Activated CD4-positive, CD25-positive, alpha-beta regulatory T cell treated with anti-CD3 and anti-CD28 coated beads, Interleukin-2, amount 50 U/mL, for 16 hours (primary cell): ENCODE measurements around the gene NACC1.

Source experiments
- DNase-seq: peaks from one replicate; pipeline ENCODE4 v3.0.0-alpha.2; 2020; ENCODE audit warnings: low read depth, low spot score

NACC1 gene

DNA sequence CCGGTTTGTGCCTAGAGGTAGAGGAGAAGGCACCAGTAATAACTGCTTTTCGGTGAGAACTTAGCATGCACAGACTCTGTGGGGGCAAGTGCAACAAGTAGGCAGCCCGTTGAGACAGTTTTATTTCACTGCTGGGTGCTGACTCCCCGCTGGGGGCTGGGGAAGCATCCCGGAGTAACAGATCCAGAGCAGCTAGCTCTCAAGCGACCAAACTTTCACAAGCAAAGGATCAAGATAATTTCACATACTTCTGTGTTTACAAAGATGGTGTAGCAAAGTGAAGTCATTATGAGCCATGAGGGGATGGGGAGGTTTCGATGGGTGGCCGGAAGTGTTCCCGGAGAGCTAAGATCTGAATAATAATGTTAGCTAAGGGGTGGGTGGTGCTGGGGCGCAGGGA lies 2.8 kb downstream of the NACC1 start:
- no peak for DNase-seq

DNA sequence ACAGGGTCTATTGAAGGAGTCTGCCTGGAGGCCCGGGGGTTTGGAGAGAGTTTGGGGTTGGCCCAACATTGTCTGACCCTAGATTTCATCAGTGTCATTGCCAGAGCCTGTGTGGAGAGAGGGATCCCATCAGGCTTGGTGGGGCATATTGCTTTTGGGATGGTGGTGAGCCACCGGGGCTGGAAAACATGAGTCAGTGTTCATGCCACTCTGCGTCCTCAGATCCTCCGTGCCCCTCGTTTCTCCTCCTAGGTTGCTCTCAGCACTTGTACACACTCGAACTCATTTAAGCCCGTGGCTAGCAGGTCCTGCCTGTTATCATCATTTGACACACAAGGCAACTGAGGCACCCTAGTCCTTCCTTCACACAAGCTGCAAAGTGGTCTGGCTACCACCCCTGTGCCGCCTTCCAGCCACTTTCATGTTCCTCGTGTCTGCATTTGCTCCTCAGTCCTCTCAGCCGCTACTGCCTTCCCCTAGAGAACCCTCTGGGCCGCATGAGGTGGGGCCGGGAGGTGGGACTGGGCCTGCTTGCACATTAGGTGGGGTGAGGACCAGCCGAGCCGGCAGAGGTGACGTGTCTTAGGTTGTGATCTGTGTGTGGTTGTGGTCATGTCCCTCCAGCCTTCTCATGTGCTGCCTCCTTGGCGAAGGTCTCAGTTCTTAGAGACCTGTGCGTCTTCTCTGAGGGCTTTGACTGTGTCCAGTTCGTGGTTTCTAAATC lies 3.6 kb downstream of the NACC1 start:
- no peak for DNase-seq

DNA sequence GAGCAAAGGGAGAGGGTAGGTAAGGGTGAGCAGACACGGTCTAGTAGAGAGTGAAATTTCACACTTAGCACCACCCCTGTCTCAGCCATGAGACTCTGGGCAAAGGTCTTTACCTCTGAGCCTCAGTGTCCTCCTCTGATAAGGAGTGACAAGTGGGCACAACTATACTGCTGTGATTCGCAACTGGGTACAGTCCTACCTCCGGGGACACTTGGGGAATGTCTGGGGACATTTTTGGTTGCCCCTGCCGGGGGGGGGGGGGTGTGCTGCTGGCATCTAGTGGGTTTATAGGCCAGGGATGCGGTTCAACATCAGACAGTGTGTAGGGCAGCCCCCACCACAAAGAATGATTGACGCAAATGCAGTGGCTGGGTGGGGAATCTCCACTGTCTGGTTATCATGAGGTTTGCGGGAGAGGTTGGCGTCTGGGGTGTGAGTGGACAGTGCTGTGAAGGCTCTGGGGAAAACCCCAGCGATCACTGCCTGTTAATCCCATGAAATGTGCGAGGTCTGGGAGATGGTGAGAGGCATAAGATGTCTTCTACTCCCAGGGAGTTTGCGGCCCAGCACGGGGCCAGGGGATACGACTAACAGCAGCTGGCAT lies 4.3 kb downstream of the NACC1 start:
- no peak for DNase-seq

DNA sequence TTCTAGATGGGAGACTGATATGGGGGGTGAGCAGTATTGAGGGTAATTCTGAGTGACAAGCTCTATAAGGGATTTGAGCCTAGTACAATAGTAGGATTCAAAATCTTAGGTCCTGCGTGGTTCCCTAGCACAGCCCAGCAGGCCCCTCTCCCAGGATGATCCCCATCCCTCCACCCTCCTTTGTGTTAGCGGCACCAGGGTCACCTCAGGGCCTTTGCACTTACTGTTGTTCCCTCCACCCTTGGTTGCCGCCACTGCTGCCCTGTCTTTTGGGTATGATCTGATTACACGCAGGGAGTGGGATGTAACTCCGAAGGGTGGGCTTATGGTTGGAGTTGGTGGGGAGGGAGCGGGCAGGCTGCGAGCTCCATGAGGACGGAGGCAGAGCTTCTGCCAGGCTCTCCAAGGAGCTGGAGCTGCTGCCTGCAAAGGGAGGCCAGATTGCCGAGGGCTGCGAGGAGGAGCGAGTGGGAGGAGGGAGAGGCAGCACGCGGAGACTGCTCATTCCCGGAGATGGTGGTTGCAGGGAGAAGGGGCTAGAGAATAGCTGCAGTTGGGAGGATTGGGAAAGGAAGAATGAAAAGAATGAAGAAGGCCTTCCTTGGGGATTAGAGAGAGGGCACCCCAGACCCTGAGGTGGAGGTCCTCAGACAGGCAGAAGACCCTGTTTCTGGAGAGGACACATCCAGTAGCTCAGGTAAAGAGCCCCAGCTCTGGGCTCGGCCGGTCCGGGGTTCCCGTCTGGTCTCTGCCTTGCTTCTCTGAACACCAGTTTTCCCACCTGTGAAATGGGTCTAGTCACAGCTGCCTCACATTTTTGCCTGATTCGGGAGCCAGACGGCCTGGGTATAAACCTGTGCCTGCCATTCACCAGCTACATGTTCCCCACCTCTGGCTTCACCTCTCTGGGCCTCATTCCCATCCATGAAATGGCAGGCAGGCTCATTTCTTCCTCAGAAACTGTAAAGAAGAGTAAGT lies 5.2 kb downstream of the NACC1 start:
- DNase-seq: no peak

DNA sequence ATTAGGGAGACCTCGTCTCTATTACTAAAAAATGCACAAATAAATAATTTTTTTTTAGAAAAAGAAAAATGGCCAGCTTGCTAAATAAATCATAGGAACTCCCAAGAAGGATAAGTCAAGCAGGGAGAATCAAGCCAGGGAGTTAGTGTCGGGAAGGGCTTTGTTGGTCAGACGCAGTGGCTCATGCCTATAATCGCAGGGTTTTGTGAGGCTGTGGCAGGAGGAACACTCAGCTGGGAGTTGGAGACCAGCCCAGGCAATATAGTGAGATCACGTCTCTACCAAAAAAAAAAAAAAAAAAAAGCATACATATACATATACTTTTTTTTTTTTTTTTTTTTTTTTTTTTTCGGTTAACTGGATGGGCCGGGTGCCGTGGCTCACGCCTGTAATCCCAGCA lies 9.0 kb downstream of the NACC1 start:
- no peak for DNase-seq

DNA sequence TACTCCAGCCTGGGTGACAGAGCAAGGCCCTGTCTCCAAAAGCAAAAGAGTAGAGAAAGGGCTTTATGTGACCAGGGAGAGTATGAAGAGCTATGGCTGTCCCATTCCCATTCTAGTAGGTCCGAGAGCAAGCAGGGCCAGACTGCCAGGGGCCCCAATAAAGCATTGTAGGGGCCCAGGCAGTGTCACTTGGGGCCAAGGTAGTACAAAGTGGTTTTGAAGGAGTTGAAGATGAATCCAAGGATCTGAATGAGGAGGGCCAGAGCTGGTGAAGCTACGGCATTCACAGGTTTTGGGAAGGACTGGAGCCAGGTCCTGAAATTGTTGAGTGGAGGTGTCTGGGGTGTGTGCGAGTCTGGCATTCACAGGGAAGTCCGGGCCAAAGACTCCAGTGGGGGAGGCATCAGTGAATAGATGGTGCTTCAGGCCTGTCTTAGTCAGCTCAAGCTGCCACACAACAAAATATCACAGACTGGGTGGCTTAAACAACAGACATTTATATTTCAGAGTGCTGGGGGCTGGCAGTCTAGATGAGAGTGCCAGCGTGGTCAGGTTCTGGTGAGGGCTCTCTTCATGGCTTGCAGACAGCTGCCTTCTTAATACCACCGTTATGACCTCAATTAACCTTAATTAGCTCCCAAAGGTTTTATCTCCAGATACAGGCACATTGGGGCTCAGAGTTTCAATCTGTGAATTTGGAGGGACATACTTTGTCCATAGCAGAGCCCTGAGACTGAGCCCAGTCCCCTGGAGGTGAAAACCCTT lies 9.9 kb downstream of the NACC1 start:
- DNase-seq: no peak

DNA sequence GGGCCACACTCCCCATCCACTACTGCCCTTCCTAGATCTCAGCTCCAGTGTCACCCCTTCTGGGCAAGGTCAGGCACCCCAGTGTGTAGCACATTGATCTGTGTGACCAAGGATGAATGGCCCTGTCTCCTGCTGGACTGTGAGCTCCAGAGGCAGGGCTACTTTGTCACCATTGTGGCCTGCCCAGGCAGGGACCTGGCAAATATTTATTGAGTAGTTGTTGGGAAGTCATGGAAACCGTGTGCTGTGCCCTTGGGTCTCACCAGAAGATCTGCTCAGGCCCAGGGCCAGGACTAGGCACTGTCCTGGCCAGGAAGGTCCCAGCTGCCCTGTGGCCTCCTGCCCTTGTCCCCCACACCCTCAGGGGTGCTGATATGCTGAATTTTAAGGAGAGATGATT lies 10.5 kb downstream of the NACC1 start:
- DNase-seq: no peak

DNA sequence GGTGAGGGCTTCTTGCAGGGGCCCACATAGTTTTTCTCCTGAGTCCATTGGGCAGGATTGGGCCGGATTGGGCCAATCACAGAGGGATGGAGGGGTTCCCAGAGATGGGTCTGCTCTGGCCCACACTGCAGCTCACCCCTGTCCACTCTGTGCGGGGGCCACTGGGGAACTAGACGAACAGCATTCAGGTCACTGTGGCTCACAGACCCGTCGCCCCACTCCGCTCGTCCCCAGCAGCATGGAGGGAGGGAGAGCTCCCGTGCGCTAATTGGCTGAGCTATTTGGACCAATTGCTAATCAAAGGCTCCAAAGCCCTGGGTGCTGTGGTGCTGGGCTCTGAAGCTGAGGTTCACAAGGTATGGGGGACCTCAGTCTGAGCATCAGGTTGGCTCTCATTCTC lies 11.3 kb downstream of the NACC1 start:
- no peak for DNase-seq

DNA sequence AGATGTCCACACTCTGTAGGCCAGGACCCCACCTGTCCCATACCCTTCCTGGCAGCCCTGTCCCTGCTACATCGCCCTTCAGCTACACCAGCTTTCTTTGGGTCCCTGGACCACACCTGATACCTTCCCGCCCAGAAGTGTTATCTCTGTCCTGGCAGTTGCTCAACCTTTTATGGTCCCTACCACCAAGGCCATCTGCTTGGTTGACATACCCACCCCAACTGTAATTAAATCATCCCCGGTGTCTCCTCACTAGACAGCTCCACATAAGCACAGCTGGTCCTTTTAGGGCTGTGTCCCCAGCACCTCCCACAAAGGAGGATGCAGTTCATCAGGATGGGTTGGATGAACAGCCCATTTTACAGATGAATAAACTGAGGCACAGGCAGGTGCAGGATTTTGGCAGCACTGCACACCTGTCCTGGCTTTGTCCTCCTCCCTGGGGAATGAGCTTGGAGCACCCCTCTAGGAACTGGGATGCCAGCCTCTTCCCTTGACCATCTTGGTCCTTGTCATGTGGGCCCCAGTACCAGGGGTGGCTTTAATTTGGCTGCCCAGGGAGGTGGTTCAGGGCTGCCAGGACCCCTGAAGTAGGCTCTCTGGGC lies 12.9 kb downstream of the NACC1 start:
- no peak for DNase-seq

DNA sequence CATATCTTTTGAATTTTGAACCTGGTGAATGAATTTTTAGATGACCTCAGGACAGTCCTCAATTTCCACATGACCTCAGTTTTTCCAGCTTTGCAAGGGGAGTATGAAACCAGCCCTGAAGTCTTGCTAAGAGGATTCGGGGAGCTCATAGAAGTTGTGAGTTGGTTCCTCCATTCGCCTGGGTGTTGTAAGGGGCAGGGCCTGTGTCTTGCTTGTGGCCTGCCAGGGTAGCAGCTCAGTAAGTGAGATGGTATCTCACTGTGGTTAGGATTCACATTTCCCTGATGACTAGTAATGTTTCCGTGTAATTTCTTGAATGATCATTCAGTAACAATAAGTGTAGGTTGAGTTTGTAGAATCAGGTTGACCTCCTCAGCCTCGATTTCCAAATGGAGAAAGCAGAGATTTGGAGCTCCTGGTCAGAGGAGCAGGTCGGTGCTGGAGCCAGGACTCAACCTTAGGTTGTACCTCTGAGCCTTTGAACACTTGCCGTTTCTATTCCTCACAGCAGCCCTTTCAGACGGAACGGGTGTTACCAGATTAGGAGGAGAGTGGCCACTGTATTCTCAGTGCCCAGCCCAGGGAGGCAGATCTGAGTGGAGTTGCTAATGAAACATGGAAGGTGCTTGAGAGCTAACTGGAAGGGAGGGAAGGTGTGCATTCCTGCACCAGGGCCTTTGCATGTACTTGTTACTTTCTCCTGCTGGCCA lies 14.6 kb downstream of the NACC1 start:
- no peak for DNase-seq

DNA sequence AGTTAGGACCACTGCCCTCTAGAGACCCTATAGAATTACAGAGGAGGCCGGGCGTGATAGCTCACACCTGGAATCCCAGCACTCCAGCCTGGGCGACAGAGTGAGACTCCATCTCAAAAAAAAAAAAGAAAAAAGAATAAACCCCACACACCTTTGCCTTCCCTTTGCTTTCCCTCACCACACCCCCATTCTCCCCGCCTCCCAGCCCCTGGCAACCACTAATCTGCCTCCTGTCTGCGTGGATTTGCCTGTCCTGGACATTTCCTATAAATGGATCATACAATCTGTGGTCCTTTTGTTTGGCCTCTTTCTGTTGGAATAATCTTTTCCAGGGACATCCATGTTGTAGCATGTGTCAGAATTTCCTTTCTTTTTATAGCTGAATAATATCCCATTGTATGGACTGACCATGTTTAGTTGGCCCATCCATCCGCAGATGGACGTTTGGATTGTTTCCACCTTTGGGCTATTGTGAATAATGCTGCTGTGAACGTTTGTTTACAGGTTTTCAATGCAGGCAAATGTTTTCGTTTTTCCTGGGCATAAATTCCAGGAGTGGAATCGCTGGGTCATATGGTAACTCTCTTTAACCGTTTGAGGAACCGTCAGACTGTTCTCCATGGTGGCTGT lies 15.3 kb downstream of the NACC1 start:
- no peak for DNase-seq

DNA sequence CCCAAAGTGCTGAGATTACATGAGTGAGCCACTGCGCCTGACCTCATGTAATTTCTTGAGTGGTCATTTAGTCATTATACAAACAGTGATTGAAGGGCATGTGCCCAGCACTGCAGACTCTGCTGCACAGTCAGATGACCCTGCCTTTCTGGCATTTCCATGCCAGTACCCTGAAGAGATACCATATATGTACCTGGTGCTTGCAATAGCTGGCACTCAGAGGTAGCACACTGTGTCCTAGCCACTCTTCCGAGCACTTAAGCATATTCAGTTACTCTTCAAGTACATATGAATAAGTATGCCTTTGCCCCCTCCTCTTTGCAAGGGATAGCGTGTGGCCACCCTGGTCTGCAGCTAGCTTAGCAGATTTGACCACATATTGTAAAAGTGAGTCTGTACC lies 16.6 kb downstream of the NACC1 start:
- no peak for DNase-seq

DNA sequence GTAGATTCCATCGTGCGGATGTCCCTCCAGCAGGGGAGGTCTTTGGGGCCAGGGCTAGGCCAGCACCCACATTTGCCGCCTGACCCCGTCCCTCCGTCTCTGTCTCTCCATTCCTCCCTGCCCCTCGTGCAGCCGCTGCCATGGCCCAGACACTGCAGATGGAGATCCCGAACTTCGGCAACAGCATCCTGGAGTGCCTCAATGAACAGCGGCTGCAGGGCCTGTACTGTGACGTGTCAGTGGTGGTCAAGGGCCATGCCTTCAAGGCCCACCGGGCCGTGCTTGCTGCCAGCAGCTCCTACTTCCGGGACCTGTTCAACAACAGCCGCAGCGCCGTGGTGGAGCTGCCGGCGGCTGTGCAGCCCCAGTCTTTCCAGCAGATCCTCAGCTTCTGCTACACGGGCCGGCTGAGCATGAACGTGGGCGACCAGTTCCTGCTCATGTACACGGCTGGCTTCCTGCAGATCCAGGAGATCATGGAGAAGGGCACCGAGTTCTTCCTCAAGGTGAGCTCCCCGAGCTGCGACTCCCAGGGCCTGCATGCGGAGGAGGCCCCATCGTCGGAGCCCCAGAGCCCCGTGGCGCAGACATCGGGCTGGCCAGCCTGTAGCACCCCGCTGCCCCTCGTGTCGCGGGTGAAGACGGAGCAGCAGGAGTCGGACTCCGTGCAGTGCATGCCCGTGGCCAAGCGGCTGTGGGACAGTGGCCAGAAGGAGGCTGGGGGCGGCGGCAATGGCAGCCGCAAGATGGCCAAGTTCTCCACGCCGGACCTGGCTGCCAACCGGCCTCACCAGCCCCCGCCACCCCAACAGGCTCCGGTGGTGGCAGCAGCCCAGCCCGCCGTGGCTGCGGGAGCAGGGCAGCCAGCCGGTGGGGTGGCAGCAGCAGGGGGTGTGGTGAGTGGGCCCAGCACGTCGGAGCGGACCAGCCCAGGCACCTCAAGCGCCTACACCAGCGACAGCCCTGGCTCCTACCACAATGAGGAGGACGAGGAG lies 17.3 kb downstream of the NACC1 start:
- DNase-seq: no peak

DNA sequence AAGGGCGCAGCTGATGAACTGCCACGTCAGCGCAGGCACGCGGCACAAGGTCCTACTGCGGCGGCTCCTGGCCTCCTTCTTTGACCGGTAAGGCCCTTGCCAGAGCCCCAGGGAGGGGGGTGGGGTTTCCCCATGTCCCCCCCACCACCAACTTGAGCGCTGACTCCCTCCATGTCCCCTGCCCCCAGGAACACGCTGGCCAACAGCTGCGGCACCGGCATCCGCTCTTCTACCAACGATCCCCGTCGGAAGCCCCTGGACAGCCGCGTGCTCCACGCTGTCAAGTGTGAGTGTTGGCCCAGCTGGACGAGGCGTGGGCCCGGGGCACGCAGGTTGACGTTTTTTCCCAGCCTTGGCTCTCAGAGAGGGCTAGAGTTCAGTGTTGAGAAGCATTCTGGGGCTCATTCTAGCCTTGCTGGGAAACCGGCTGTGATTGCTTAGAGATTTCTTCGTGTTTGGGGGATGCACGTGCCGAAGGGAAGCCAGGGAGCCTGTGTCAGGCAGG lies 19.3 kb downstream of the NACC1 start:
- DNase-seq: no peak

DNA sequence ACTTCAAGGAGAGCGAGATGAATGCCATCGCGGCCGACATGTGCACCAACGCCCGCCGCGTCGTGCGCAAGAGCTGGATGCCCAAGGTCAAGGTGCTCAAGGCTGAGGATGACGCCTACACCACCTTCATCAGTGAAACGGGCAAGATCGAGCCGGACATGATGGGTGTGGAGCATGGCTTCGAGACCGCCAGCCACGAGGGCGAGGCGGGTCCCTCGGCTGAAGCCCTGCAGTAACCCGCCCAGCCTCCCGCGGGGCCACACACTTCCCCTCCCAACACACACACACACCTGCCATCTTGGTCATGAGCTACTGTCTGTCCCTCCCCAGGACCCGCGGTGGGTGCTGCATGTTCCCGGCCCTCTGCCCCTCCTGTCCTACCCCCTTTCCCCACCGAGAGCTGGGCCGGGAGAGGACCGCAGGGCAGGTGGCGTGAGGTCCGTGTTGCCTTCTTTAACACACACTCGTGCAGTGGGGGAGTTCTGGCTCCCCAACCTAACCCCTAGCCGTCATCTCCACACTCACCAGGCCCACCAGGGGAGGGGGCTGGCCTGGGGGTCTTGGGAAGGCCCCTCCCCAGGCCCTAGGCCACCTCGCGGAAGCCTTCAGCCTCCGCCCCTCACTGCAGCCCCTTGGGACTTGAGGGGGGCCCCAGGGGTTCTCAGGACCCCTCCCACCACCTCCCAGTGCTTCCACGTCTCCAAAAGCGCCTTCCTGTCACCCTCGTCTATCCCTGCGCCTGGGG lies 20.3 kb downstream of the NACC1 start:
- no peak for DNase-seq

DNA sequence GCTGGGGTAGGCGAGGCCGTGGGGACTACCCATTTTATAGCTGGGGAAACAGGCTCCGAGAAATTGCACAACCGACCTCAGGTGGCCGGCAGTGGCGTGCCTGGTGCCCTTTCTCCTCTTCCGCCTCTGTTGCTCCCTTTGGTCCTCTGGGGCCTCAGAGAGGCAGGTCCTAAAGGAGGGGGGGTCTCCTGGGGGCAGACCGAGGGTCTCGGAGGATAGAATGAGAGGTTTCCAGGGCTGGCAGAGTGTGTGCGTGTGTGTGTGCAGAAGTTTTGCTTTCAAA lies 20.8 kb downstream of the NACC1 start:
- DNase-seq: no peak

DNA sequence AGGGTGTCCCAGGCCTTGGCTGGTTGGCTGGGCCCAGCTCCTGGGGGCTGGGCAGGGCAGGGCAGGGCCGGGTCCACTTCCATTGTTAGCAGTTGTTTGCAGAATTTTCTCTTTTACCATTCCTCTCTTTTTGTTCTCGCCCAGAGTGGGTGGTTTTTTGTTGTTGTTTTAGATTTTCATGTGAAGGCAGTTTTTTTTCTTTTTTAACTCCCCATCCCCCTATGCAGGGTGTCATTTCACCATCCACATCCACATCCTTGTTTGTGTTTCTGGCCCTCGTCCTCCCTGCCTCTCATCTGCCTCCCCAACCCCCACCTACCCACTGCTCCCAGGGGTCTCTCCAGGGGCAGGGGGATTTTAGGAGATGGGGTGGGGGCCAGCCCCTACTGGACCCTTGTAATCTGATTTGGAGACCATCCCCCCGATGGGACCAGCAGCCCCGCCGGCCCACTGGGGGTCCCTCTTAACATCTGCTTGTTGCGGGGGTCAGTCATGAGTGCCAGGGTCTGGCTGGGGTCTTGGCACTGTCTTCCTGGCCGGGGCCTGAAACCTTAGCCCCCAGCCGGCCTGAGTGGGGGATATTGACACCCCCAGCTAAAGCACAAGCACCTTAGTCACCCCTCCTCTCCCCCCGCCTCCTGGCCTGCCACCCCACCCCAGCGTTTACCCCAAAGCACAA lies 21.7 kb downstream of the NACC1 start:
- DNase-seq: no peak
